ENCODE data around the gene OR7C1. TPM values are rescaled to one million over a fixed set of nuclear protein-coding genes. Genes with fewer than 3 reads are reported as not detected.

Gene OR7C1
- total and polyA plus RNA-seq, 2 experiments from 2014 or later: 0.02 to 0.03 TPM

- Histone ChIP-seq H3K27ac (no peak overlapping the region), H3K4me2 (no peak overlapping the region), H3K27me3 (no peaks in the 10 kb centered on the region), H2AFZ (no peak overlapping the region), H3K9me2 (replicated peaks; ENCODE audit: insufficient read depth) (no peaks in the 10 kb centered on the region), H3K4me3 (no peak overlapping the region), H3K9me3 (ENCODE audit: low read depth) (no peaks in the 10 kb centered on the region), H3K36me3 (replicated peaks; ENCODE audit: insufficient read depth, low read depth) (no peaks in the 10 kb centered on the region), H3K4me1 (ENCODE audit: insufficient read depth) (no peaks in the 10 kb centered on the region), H4K20me1 (ENCODE audit: insufficient read depth, poor library complexity, severe bottlenecking) (no peaks in the 10 kb centered on the region), H3K79me2 (no peaks in the 10 kb centered on the region)
- WGBS (ENCODE audit: low lambda C conversion rate, missing lambda C conversion rate): 60% methylated on average over 5 of the region's 5 CpGs
- DNase-seq (ENCODE audit: low spot score): no peak
- TF ChIP-seq EZH2 (IDR thresholded peaks at IDR 0.05; ENCODE audit: borderline replicate concordance): no peak
- TF ChIP-seq, protein P1, sequence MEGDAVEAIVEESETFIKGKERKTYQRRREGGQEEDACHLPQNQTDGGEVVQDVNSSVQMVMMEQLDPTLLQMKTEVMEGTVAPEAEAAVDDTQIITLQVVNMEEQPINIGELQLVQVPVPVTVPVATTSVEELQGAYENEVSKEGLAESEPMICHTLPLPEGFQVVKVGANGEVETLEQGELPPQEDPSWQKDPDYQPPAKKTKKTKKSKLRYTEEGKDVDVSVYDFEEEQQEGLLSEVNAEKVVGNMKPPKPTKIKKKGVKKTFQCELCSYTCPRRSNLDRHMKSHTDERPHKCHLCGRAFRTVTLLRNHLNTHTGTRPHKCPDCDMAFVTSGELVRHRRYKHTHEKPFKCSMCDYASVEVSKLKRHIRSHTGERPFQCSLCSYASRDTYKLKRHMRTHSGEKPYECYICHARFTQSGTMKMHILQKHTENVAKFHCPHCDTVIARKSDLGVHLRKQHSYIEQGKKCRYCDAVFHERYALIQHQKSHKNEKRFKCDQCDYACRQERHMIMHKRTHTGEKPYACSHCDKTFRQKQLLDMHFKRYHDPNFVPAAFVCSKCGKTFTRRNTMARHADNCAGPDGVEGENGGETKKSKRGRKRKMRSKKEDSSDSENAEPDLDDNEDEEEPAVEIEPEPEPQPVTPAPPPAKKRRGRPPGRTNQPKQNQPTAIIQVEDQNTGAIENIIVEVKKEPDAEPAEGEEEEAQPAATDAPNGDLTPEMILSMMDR (IDR thresholded peaks at IDR 0.05; ENCODE audit: poor library complexity): no peak
- TF ChIP-seq EZH2phosphoT487 (IDR thresholded peaks at IDR 0.05; ENCODE audit: low read depth, severe bottlenecking, unreplicated experiment): no peak
These were observed 73.4 kb downstream of the OR7C1 start for GRCh38 chr19:14761607-14762006.

DNA sequence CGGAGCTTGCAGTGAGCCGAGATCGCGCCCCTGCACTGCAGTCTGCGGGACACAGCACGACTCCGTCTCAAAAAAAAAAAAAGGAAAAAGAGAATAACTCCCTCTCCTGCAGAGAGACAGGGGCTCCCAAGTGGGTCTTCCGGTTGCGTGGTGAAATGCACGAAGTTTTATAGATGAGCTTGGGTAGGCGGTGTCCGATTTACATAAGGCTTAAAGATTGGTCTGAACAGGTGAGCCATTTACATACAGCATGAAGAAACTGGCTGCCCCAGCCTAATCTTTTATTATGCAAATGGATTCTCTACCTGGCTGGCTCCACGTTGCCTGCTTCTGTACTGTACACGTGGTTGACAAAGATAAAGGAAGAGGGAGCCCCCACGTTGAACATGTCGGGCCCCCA, 76.2 kb downstream of the OR7C1 start:
- Histone ChIP-seq H3K27ac (no peak overlapping the region), H3K4me3 (no peak overlapping the region)

GRCh38 chr19:14748601-14749000, 86.4 kb downstream of the OR7C1 start:
- TF ChIP-seq, protein P1 (IDR thresholded peaks at IDR 0.05; ENCODE audit: poor library complexity): no peak
- TF ChIP-seq EZH2 (IDR thresholded peaks at IDR 0.05; ENCODE audit: borderline replicate concordance) (no peak), EZH2phosphoT487 (IDR thresholded peaks at IDR 0.05; ENCODE audit: low read depth, severe bottlenecking, unreplicated experiment) (no peak)
- H2AFZ ChIP-seq: no peak overlapping the region
- H3K4me2 ChIP-seq: no peak overlapping the region
- no peak overlapping the region for H3K27ac ChIP-seq
- no peaks in the 10 kb centered on the region for H3K36me3 ChIP-seq (replicated peaks; ENCODE audit: insufficient read depth, low read depth)
- H3K79me2 ChIP-seq: no peaks in the 10 kb centered on the region
- 90% methylated on average over 6 of the region's 6 CpGs for WGBS (ENCODE audit: low lambda C conversion rate, missing lambda C conversion rate)
- no peaks in the 10 kb centered on the region for H3K9me2 ChIP-seq (replicated peaks; ENCODE audit: insufficient read depth)
- no peaks in the 10 kb centered on the region for H4K20me1 ChIP-seq (ENCODE audit: insufficient read depth, poor library complexity, severe bottlenecking)
- H3K9me3 ChIP-seq (ENCODE audit: low read depth): no peaks in the 10 kb centered on the region
- no peak overlapping the region for H3K4me3 ChIP-seq
- DNase-seq (ENCODE audit: low spot score): no peak
- no peaks in the 10 kb centered on the region for H3K4me1 ChIP-seq (ENCODE audit: insufficient read depth)
- no peaks in the 10 kb centered on the region for H3K27me3 ChIP-seq

More for the DNA sequence above, 76.2 kb downstream of the OR7C1 start:
- Histone ChIP-seq H3K9me2 (replicated peaks; ENCODE audit: insufficient read depth) (no peaks in the 10 kb centered on the region), H3K9me3 (ENCODE audit: low read depth) (no peaks in the 10 kb centered on the region), H2AFZ (peak overlapping the region; percentile 60), H3K36me3 (replicated peaks; ENCODE audit: insufficient read depth, low read depth) (no peaks in the 10 kb centered on the region), H4K20me1 (ENCODE audit: insufficient read depth, poor library complexity, severe bottlenecking) (no peaks in the 10 kb centered on the region), H3K27me3 (no peaks in the 10 kb centered on the region), H3K4me1 (ENCODE audit: insufficient read depth) (no peaks in the 10 kb centered on the region), H3K79me2 (no peaks in the 10 kb centered on the region), H3K4me2 (peak overlapping the region; percentile 73)
- no peak for TF ChIP-seq EZH2phosphoT487 (IDR thresholded peaks at IDR 0.05; ENCODE audit: low read depth, severe bottlenecking, unreplicated experiment)
- TF ChIP-seq, protein P1 (IDR thresholded peaks at IDR 0.05; ENCODE audit: poor library complexity): no peak
- TF ChIP-seq EZH2 (IDR thresholded peaks at IDR 0.05; ENCODE audit: borderline replicate concordance): no peak
- peak; percentile 38 for DNase-seq (ENCODE audit: low spot score)
- 2% methylated on average over 16 of the region's 16 CpGs for WGBS (ENCODE audit: low lambda C conversion rate, missing lambda C conversion rate)

Small RNA genes within 50 kb of the gene (small RNA-seq; reads per million reads assigned to genes)
- not detected for gene AC005255.1

Other genes starting within 250 kb of the OR7C1 start
- not detected in 2 replicates for gene ADGRE3, start 160.3 kb downstream of the OR7C1 start, total RNA-seq
- not detected in 2 replicates for gene ADGRE3, start 160.3 kb downstream of the OR7C1 start, polyA plus RNA-seq
- gene ZNF333, start 145.1 kb downstream of the OR7C1 start, total RNA-seq: 15.7 and 21.9 TPM in 2 replicates
- 7.1 TPM in 2 replicates for gene ZNF333, start 145.1 kb downstream of the OR7C1 start, polyA plus RNA-seq
- gene ADGRE2, start 56.6 kb downstream of the OR7C1 start, total RNA-seq: 0.16 and 0.57 TPM in 2 replicates
- gene ADGRE2, start 56.6 kb downstream of the OR7C1 start, polyA plus RNA-seq: 2.1 and 3.2 TPM in 2 replicates
- gene OR7A5, start within 50 bp of the OR7C1 start, total RNA-seq: not detected in 2 replicates
- gene OR7A5, start within 50 bp of the OR7C1 start, polyA plus RNA-seq: 0.12 TPM in 1 of 2 replicates, not detected in the other
- gene OR7A10, start 13.7 kb upstream of the OR7C1 start, total RNA-seq: not detected in 2 replicates
- gene OR7A10, start 13.7 kb upstream of the OR7C1 start, polyA plus RNA-seq: not detected in 2 replicates
- not detected in 2 replicates for gene OR7A17, start 50.9 kb upstream of the OR7C1 start, total RNA-seq
- gene OR7A17, start 50.9 kb upstream of the OR7C1 start, polyA plus RNA-seq: not detected in 2 replicates
- gene OR7C2, start 106.3 kb upstream of the OR7C1 start, total RNA-seq: not detected in 2 replicates
- gene OR7C2, start 106.3 kb upstream of the OR7C1 start, polyA plus RNA-seq: not detected in 2 replicates
- 1.2 and 8.1 TPM in 2 replicates for gene SLC1A6, start 144.7 kb upstream of the OR7C1 start, total RNA-seq
- gene SLC1A6, start 144.7 kb upstream of the OR7C1 start, polyA plus RNA-seq: 4.6 and 7.1 TPM in 2 replicates
- gene CASP14, start 214.3 kb upstream of the OR7C1 start, total RNA-seq: not detected in 2 replicates
- not detected in 2 replicates for gene CASP14, start 214.3 kb upstream of the OR7C1 start, polyA plus RNA-seq
- gene OR1I1, start 247.0 kb upstream of the OR7C1 start, total RNA-seq: not detected in 2 replicates
- not detected in 2 replicates for gene OR1I1, start 247.0 kb upstream of the OR7C1 start, polyA plus RNA-seq